Astrocyte of the cerebellum (primary cell): ENCODE data around the gene GREB1L.

ENCODE experiments used
- DNase-seq: peaks from one replicate; pipeline ENCODE4 v3.0.0-alpha.2; 2011; ENCODE audit warnings: low read depth
- H3K4me3 ChIP-seq: 2 replicates; pipeline ENCODE4 v1.5.1; 2011; ENCODE audit warnings: mild to moderate bottlenecking, low read depth, low read length, moderate library complexity
- CTCF ChIP-seq: IDR thresholded peaks from 2 replicates; pipeline ENCODE4 v1.5.1; 2012; ENCODE audit warnings: low read length, low read depth, moderate library complexity, mild to moderate bottlenecking; ENCODE audit errors: missing control alignments
- in situ Hi-C: cut with HindIII; loops from 2 replicates; pipeline ENCODE4 v1.10.0; 2017; ENCODE audit warnings: low sequenced_read_pairs

GREB1L gene

GRCh38 chr18:21546423-21546822 lies 304.4 kb downstream of the GREB1L start:
- no peak for TF ChIP-seq CTCF
- in situ Hi-C loops = no loop called here
- no peak overlapping the region for H3K4me3 ChIP-seq

GRCh38 chr18:21548647-21549046 lies 306.6 kb downstream of the GREB1L start:
- no peak for DNase-seq
- TF ChIP-seq CTCF = no peak
- in situ Hi-C loops = no loop called here
- no peak overlapping the region for H3K4me3 ChIP-seq

More at GRCh38 chr18:21546423-21546822, 304.4 kb downstream of the GREB1L start:
- no peak for DNase-seq

GRCh38 chr18:21550510-21550970 lies 308.5 kb downstream of the GREB1L start:
- no peak for DNase-seq
- in situ Hi-C loops = no loop called here
- no peak overlapping the region for H3K4me3 ChIP-seq
- TF ChIP-seq CTCF = no peak

GRCh38 chr18:21557607-21558253 lies 315.7 kb downstream of the GREB1L start:
- no peak overlapping the region for H3K4me3 ChIP-seq
- DNase-seq = no peak
- no peak for TF ChIP-seq CTCF
- in situ Hi-C loops = no loop called here

GRCh38 chr18:21559195-21559594 lies 317.2 kb downstream of the GREB1L start:
- TF ChIP-seq CTCF = no peak
- H3K4me3 ChIP-seq = no peak overlapping the region
- in situ Hi-C loops = no loop called here
- no peak for DNase-seq

GRCh38 chr18:21571772-21572171 lies 329.7 kb downstream of the GREB1L start:
- H3K4me3 ChIP-seq = no peak overlapping the region
- DNase-seq = no peak
- in situ Hi-C loops = no loop called here
- TF ChIP-seq CTCF = no peak
